Central memory CD4-positive, alpha-beta T cell (primary cell): ENCODE results near the gene MTARC2.

Source experiments
- DNase-seq: peaks from one replicate; pipeline ENCODE4 v3.0.0; 2022

MTARC2 gene

DNA sequence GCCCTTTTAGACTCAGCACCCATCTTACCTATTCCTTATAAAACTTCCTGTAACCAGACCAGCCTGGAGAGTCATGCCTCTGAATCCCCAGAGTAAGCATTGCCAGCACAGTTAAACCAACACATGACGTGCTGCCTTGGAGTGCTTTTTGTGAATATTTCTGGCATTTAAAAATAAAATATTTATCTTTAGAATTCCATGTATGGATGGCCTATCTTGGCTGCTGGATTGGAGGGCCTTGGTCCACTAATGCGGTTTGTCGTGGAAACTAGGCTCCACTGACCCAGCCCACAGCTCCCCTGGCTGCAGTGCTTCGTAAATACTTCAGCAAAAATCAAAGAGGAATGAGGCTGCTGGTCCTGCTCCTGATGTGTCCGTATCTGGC, 56.1 kb downstream of the MTARC2 start:
- DNase-seq: no peak

DNA sequence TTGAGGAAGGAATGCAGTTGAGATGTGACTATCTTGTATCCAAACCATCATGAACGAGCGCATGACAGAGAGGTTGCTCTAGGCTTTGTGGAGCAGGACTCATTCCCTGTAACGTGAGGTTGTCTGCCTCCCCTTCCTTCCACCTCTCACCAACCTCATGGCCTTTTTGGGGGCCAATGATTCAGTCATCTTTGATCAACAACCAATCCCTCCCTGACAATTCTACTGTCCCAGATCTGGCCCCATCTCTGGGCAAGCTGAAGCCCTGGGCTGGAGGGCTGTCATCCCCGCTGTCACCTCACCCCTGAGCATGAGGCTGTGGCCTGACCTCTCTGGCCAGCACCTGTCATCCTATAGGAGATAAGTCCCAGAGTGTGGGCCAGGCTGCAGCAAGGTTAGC, 58.3 kb downstream of the MTARC2 start:
- no peak for DNase-seq

DNA sequence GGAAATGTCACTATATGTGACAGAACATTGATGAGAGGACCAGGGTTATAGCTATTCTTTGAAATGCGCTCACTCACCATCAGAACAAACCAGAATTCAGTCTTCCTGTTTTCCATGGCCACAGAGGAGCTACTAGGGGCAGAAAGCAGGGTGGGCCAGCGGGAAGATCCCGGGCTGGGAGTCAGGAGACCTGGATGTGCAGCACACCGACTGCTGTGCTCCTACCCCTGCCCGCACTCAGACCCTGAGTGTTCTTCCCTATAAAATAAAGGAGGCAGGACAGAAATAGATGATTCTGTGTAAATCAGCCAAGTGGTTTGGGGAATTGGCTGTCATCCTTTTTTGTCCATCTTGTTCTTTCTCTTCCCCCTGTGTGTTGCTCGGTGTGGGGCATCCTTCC, 59.6 kb downstream of the MTARC2 start:
- DNase-seq: no peak

- no peak for DNase-seq
These were observed 60.4 kb downstream of the MTARC2 start for GRCh38 chr1:220808345-220809186.

- DNase-seq: no peak
These were observed 61.0 kb downstream of the MTARC2 start for GRCh38 chr1:220809187-220809550.

DNA sequence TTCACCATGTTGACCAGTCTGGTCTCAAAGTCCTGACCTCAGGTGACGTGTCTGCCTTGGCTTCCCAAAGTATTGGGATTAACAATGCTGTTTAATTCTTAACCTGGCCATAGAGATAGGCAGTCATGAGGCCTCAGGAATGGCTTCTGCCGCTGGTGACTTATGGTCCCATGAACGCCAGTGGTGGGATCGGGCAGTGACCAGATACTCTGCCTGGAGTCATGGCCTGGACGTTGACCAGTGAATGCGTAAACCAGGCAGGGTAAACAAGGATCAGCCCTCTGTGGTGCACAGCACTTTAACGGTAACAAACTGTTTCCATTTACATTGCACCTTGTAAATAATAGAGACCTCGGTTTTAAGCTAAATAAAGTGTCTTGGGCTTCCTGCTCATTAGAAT, 61.6 kb downstream of the MTARC2 start:
- DNase-seq: no peak

GRCh38 chr1:220810179-220810653, 62.1 kb downstream of the MTARC2 start:
- peak; percentile 45 for DNase-seq

DNA sequence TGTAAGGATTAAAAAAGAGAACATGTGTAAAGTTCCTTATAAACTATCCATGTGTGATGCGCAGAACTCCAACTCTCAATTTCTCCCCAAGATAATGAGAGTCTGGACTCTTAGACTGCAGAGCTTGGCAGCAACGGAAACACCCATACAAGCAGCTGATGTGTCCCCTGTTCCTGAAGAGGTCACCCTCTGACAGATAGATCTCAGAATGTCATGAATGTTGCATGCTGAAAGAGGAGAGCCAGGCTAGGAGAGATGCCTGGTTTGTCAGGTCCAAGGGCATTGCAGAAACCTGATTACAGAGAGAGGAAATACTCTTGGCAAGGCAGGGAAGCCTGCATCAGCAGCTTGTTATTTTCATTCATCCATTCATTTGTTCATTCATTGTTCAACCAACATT, 62.8 kb downstream of the MTARC2 start:
- no peak for DNase-seq

- DNase-seq: no peak
These were observed 63.6 kb downstream of the MTARC2 start for GRCh38 chr1:220811695-220812094.

- no peak for DNase-seq
These were observed 64.2 kb downstream of the MTARC2 start for GRCh38 chr1:220812308-220812707.

GRCh38 chr1:220813013-220813412, 64.9 kb downstream of the MTARC2 start:
- DNase-seq: no peak

- no peak for DNase-seq
These were observed 67.3 kb downstream of the MTARC2 start for GRCh38 chr1:220815409-220815808.

- no peak for DNase-seq
These were observed 69.8 kb downstream of the MTARC2 start for GRCh38 chr1:220817907-220818306.

GRCh38 chr1:220818421-220819173, 70.5 kb downstream of the MTARC2 start:
- no peak for DNase-seq

DNA sequence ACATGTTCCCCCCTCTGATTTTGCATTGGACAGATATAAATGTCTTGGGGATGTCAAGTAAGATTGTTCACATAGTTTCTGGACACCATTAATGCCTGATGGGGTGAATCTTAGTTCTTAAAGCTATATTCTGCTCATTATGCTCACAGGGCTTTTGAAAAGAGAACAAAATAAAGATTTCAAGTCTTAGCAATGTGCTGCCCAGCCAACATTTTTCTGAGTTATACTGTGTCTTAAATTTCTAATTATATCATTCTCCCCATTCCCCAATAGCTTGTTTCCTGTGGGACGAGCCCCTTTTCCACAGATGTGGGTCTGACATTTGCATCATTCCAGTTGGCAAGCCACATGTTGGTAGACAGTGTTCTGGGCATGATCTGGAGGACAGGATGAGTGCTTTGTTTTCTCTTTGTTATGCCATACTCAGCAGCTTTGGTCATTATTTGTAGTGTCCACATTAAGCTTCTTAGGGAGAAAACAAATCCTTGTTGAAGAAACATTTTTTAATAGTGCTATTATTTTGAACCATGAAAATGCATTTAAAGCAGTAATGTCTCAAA, 71.4 kb downstream of the MTARC2 start:
- no peak for DNase-seq

- DNase-seq: no peak
These were observed 76.2 kb downstream of the MTARC2 start for GRCh38 chr1:220824031-220824989.

DNA sequence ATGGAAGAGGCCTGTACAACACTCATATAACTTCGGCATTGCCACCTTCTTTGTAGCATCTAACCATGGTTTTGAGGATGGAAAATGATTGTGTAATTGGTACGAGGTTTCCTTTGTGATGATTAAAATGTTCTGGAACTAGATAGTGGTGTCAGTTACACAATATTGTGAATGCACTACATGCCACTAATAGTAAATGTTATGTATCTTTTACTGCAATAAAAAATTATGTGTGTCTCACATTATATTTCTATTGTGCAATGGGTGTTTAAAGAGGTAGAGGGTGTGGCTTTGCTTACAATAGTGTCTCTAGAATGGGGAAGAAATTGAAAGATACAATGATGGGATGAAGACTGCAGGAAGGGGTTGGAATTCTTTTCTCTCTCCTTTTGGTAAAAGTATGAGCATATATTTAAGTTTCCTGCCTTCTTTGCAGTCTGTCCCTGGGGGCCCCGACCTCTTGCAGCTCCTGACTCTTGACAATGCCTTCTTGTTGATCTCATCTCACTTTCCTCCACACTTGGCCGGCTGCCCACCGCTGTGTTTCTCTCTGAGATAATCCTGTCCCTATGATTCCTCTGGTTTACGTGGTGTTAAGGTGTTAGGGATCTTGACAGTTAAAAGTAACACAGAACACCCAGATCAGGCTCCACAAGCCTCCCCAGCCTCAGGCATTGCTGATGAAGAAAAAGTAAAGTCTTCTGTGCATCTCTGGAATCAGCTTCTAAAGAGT, 77.9 kb downstream of the MTARC2 start:
- no peak for DNase-seq

DNA sequence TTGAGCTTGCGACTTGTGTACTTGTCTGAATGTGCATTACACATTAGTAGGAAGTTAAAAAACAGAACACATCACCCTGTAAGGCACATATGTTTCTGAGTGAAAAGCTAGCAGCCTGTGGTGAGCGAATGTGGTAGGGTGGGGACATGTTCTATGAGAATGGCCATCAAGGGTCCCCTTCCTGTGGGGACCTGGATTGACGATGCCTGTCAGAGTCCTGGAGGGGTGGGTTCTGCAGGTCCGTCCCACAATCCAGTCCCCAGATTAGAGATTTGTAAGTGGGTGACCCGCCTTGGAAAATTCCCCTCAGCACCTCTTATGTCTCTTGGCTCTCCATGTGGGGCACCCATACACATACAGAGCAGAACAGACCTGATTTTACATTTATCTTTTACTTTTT, 78.6 kb downstream of the MTARC2 start:
- no peak for DNase-seq

DNA sequence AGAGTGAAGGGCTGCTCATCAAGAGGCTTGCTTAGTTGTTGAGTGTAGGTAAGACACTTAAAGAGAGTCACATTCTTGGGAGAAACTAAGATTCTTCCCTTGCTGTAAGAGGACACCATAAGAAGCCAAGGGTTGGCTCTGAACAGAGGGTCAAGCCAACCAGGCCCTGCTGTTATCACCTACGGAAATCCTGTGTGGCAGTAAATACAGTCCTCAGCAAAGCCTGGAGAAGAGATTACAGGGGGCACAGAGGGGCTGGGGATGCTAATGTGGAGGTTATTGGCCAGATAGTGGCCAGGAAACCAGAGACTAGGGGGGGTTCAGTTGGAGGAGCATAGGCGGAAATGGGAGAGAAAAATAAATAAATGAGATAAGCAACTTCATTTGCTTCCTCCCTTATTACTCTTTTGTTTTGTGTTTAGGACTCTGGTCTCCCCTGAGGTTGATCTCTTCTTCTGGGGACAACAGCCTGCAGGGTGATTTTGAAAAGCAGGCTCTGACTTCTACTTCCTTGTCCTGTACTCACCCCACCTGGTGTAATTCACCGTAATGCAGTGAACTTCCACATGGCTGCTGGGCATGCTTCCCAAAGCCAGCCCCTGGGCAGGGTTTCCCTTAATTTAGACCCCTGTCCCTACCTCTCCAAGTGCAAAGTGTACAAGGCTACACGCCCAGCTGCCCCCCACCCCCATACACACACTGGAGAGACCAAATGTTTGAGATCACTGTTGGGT, 79.5 kb downstream of the MTARC2 start:
- no peak for DNase-seq

GRCh38 chr1:220828179-220828490, 80.0 kb downstream of the MTARC2 start:
- no peak for DNase-seq

- DNase-seq: no peak
These were observed 80.9 kb downstream of the MTARC2 start for GRCh38 chr1:220828950-220829586.
